Left ventricle myocardium superior (tissue), 1 donor: ENCODE data around the gene GTPBP3. TPM values are rescaled to one million over a fixed set of nuclear protein-coding genes. Genes with fewer than 3 reads are reported as not detected.

Experiments used
- ATAC-seq: fragments of 200-7000 bp; cut with Tn5 transposase; one replicate; pipeline ENCODE4 v1.9.1; 2020; ENCODE audit warnings: mild to moderate bottlenecking, moderate library complexity
- DNase-seq: peaks from one replicate; pipeline ENCODE4 v3.0.0-alpha.2; 2020
- intact Hi-C: fragments of 100-400 bp; cut with micrococcal nuclease; formaldehyde crosslinking; loops from one replicate; pipeline ENCODE4 v1.11.0; 2022
- total RNA-seq: library from RNA; stranded (reverse); fragmentation: NEBNext Ultra II Directional; extraction: Animal tissue kit (Norgen Biotek cat#: 25700); gene quantifications from one replicate; pipeline ENCODE4 v1.2.1, GENCODE V29; 2021
- donor health status: DM: no; HTN: yes; CAD: no; lungs with severe emphysema.

Gene GTPBP3
- total RNA-seq, 1 donor from 2014 or later = 11.5 TPM

GRCh38 chr19:17325881-17326594 lies 11.3 kb upstream of the GTPBP3 start:
- ATAC-seq = peak; percentile 9
- DNase-seq = peak; percentile 67
- intact Hi-C loops = no loop called here

- no peak for ATAC-seq
- DNase-seq = no peak
Measured at GRCh38 chr19:17326595-17326966, 10.8 kb upstream of the GTPBP3 start.

GRCh38 chr19:17327068-17327653 lies 10.2 kb upstream of the GTPBP3 start:
- intact Hi-C loops = no loop called here
- ATAC-seq = no peak
- no peak for DNase-seq

More at GRCh38 chr19:17326595-17326966, 10.8 kb upstream of the GTPBP3 start:
- intact Hi-C loops = no loop called here

GRCh38 chr19:17327654-17328516 lies 9.5 kb upstream of the GTPBP3 start:
- peak; percentile 64 for DNase-seq
- ATAC-seq = peak; percentile 21
- intact Hi-C loops = no loop called here

GRCh38 chr19:17328517-17329365 lies 8.6 kb upstream of the GTPBP3 start:
- ATAC-seq = no peak
- intact Hi-C loops = no loop called here

GRCh38 chr19:17329366-17330261 lies 7.7 kb upstream of the GTPBP3 start:
- ATAC-seq (no peak), DNase-seq (no peak)
- intact Hi-C loops = no loop called here

More at GRCh38 chr19:17328517-17329365, 8.6 kb upstream of the GTPBP3 start:
- no peak for DNase-seq

- intact Hi-C loops = no loop called here
Measured at GRCh38 chr19:17330262-17331044, 6.9 kb upstream of the GTPBP3 start.

GRCh38 chr19:17331045-17331558 lies 6.3 kb upstream of the GTPBP3 start:
- intact Hi-C loops = no loop called here
- ATAC-seq (no peak), DNase-seq (no peak)

More at GRCh38 chr19:17330262-17331044, 6.9 kb upstream of the GTPBP3 start:
- DNase-seq (no peak), ATAC-seq (no peak)

GRCh38 chr19:17332360-17332676 lies 5.0 kb upstream of the GTPBP3 start:
- no peak for ATAC-seq
- DNase-seq = no peak
- intact Hi-C loops = no loop called here

GRCh38 chr19:17332677-17333581 lies 4.4 kb upstream of the GTPBP3 start:
- ATAC-seq = no peak
- intact Hi-C loops = no loop called here
- DNase-seq = peak; percentile 41

GRCh38 chr19:17333611-17334413 lies 3.5 kb upstream of the GTPBP3 start:
- ATAC-seq (no peak), DNase-seq (peak; percentile 39)
- intact Hi-C loops = no loop called here

- ATAC-seq (peak; percentile 81), DNase-seq (peak; percentile 96)
- intact Hi-C loops = no loop called here
Measured at GRCh38 chr19:17334414-17335409, 2.6 kb upstream of the GTPBP3 start, which contains the start of gene ANO8. ANO8 (minus strand) TSS chr19:17334855; CDS start chr19:17334670, 185 bp downstream.

GRCh38 chr19:17335575-17335974 lies 1.8 kb upstream of the GTPBP3 start:
- DNase-seq (no peak), ATAC-seq (no peak)
- intact Hi-C loops = no loop called here
